ENCODE results near the gene ZFAND2A.

The ZFAND2A gene

GRCh38 chr7:1106793-1107421 lies 53.1 kb downstream of the ZFAND2A start:
- no peaks in the 10 kb centered on the region for H3K27me3 ChIP-seq (ENCODE audit: insufficient read depth, low read length)
- no peaks in the 10 kb centered on the region; the same call in 1 of the 2 replicates for H3K36me3 ChIP-seq (ENCODE audit: insufficient read depth, low read length)
- H3K9me3 ChIP-seq (ENCODE audit: low read length): no peaks in the 10 kb centered on the region
- no peak overlapping the region for H3K4me3 ChIP-seq (ENCODE audit: low read depth, low read length, poor library complexity, severe bottlenecking)
- H4K20me1 ChIP-seq (ENCODE audit: insufficient read depth, low read length): no peaks in the 10 kb centered on the region
- no peaks in the 10 kb centered on the region for H3K79me2 ChIP-seq (ENCODE audit: insufficient read depth, low read length)
- no peak overlapping the region for H2AFZ ChIP-seq (ENCODE audit: low read length)
- H3K27ac ChIP-seq (ENCODE audit: low read depth, low read length, poor library complexity, severe bottlenecking): no peak overlapping the region
- H3K9ac ChIP-seq (ENCODE audit: low read length): no peak overlapping the region
- no peak overlapping the region for H3K4me2 ChIP-seq (ENCODE audit: low read length)
- TF ChIP-seq, protein P1, sequence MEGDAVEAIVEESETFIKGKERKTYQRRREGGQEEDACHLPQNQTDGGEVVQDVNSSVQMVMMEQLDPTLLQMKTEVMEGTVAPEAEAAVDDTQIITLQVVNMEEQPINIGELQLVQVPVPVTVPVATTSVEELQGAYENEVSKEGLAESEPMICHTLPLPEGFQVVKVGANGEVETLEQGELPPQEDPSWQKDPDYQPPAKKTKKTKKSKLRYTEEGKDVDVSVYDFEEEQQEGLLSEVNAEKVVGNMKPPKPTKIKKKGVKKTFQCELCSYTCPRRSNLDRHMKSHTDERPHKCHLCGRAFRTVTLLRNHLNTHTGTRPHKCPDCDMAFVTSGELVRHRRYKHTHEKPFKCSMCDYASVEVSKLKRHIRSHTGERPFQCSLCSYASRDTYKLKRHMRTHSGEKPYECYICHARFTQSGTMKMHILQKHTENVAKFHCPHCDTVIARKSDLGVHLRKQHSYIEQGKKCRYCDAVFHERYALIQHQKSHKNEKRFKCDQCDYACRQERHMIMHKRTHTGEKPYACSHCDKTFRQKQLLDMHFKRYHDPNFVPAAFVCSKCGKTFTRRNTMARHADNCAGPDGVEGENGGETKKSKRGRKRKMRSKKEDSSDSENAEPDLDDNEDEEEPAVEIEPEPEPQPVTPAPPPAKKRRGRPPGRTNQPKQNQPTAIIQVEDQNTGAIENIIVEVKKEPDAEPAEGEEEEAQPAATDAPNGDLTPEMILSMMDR (IDR thresholded peaks at IDR 0.05; ENCODE audit: low read length): no peak
- no peak for TF ChIP-seq EZH2 (IDR thresholded peaks at IDR 0.05; ENCODE audit: borderline replicate concordance, low read length)
- H3K9me2 ChIP-seq (ENCODE audit: low read depth, low read length): no peaks in the 10 kb centered on the region
- H3F3A ChIP-seq (ENCODE audit: insufficient read depth, low read length): no peaks in the 10 kb centered on the region
- no peaks in the 10 kb centered on the region for H3K4me1 ChIP-seq (ENCODE audit: insufficient read depth, low read length, severe bottlenecking)

GRCh38 chr7:1106063-1106792 lies 53.8 kb downstream of the ZFAND2A start:
- Histone ChIP-seq H3K9ac (ENCODE audit: low read length) (no peak overlapping the region), H3K9me2 (ENCODE audit: low read depth, low read length) (no peaks in the 10 kb centered on the region), H3K27ac (ENCODE audit: low read depth, low read length, poor library complexity, severe bottlenecking) (no peak overlapping the region), H3K4me1 (ENCODE audit: insufficient read depth, low read length, severe bottlenecking) (no peaks in the 10 kb centered on the region), H3K4me3 (ENCODE audit: low read depth, low read length, poor library complexity, severe bottlenecking) (no peak overlapping the region), H4K20me1 (ENCODE audit: insufficient read depth, low read length) (no peaks in the 10 kb centered on the region), H3K79me2 (ENCODE audit: insufficient read depth, low read length) (no peaks in the 10 kb centered on the region), H3F3A (ENCODE audit: insufficient read depth, low read length) (no peaks in the 10 kb centered on the region), H2AFZ (ENCODE audit: low read length) (no peak overlapping the region), H3K27me3 (ENCODE audit: insufficient read depth, low read length) (no peaks in the 10 kb centered on the region), H3K4me2 (ENCODE audit: low read length) (no peak overlapping the region), H3K9me3 (ENCODE audit: low read length) (no peaks in the 10 kb centered on the region), H3K36me3 (ENCODE audit: insufficient read depth, low read length) (no peaks in the 10 kb centered on the region; the same call in 1 of the 2 replicates)
- TF ChIP-seq, protein P1 (IDR thresholded peaks at IDR 0.05; ENCODE audit: low read length): no peak
- no peak for TF ChIP-seq EZH2 (IDR thresholded peaks at IDR 0.05; ENCODE audit: borderline replicate concordance, low read length)

- Histone ChIP-seq H3K27me3 (ENCODE audit: insufficient read depth, low read length) (no peaks in the 10 kb centered on the region), H3F3A (ENCODE audit: insufficient read depth, low read length) (no peaks in the 10 kb centered on the region), H3K4me1 (ENCODE audit: insufficient read depth, low read length, severe bottlenecking) (no peaks in the 10 kb centered on the region), H3K9ac (ENCODE audit: low read length) (no peak overlapping the region), H3K79me2 (ENCODE audit: insufficient read depth, low read length) (no peaks in the 10 kb centered on the region), H3K9me2 (ENCODE audit: low read depth, low read length) (no peaks in the 10 kb centered on the region), H2AFZ (ENCODE audit: low read length) (no peak overlapping the region), H3K4me2 (ENCODE audit: low read length) (no peak overlapping the region), H4K20me1 (ENCODE audit: insufficient read depth, low read length) (no peaks in the 10 kb centered on the region), H3K36me3 (ENCODE audit: insufficient read depth, low read length) (no peaks in the 10 kb centered on the region; the same call in 1 of the 2 replicates), H3K9me3 (ENCODE audit: low read length) (no peaks in the 10 kb centered on the region), H3K4me3 (ENCODE audit: low read depth, low read length, poor library complexity, severe bottlenecking) (no peak overlapping the region), H3K27ac (ENCODE audit: low read depth, low read length, poor library complexity, severe bottlenecking) (no peak overlapping the region)
- TF ChIP-seq, protein P1 (IDR thresholded peaks at IDR 0.05; ENCODE audit: low read length): no peak
- no peak for TF ChIP-seq EZH2 (IDR thresholded peaks at IDR 0.05; ENCODE audit: borderline replicate concordance, low read length)
Observed at GRCh38 chr7:1105189-1105588, 54.8 kb downstream of the ZFAND2A start.

Data from OCI-LY1 (cell line).